IMR-90 (cell line): Measurements from ENCODE around the gene BBS1. TPM values are rescaled to one million over a fixed set of nuclear protein-coding genes. Genes with fewer than 3 reads are reported as not detected.

Experiments used
- ATAC-seq: fragments of 200-7000 bp; cut with Tn5 transposase; 2 replicates; pipeline ENCODE4 v1.9.1; 2020; ENCODE audit warnings: low read depth, mild to moderate bottlenecking, moderate library complexity
- BruUV-seq: library from RNA; stranded (reverse); fragments of 400-500 nt; replicated peaks from 2 replicates; lab custom pipeline; 2021; lab: Mats Ljungman, UMichigan
- CTCF ChIA-PET: fragments of 300-600 bp; formaldehyde crosslinking; extraction: SDS; loops from one replicate; lab custom pipeline; 2021; ENCODE audit warnings: antibody characterized with exemption; lab: Yijun Ruan, JAX
- POLR2A ChIA-PET: fragments of 300-600 bp; sonication (Branson Sonifier 250); formaldehyde crosslinking; loops from one replicate; lab custom pipeline; 2022; ENCODE audit warnings: antibody characterized with exemption; ENCODE audit not compliant: unreplicated experiment; lab: Charles Lee
- DNase-seq: peaks from one replicate; pipeline ENCODE4 v3.0.0; 2013
- H2AFZ ChIP-seq: replicated peaks from 2 replicates; pipeline ENCODE3; 2013; ENCODE audit warnings: low read length, mild to moderate bottlenecking; ENCODE audit not compliant: poor library complexity
- H2AK5ac ChIP-seq: 2 replicates; pipeline ENCODE4 v1.6.1; 2013; ENCODE audit warnings: low read depth, low read length, inconsistent platforms
- H2AK9ac ChIP-seq: replicated peaks from 2 replicates; pipeline ENCODE3; 2013; ENCODE audit warnings: mild to moderate bottlenecking, low read depth, low read length, moderate library complexity; ENCODE audit not compliant: poor library complexity
- H2BK120ac ChIP-seq: 2 replicates; pipeline ENCODE4 v1.6.1; 2013; ENCODE audit warnings: low read depth, low read length, inconsistent platforms
- H2BK15ac ChIP-seq: 3 replicates; pipeline ENCODE4 v1.6.1; 2013; ENCODE audit warnings: low read depth, low read length, inconsistent platforms
- H2BK20ac ChIP-seq: 2 replicates; pipeline ENCODE4 v1.6.1; 2013; ENCODE audit warnings: low read depth, mild to moderate bottlenecking, inconsistent platforms, low read length, moderate library complexity
- H2BK5ac ChIP-seq: 2 replicates; pipeline ENCODE4 v1.6.1; 2013; ENCODE audit warnings: mild to moderate bottlenecking, low read depth, low read length, inconsistent platforms; ENCODE audit not compliant: poor library complexity, severe bottlenecking
- H3K14ac ChIP-seq: replicated peaks from 2 replicates; pipeline ENCODE4 v1.6.1; 2013; ENCODE audit warnings: low read depth, low read length, inconsistent platforms
- H3K18ac ChIP-seq: 2 replicates; pipeline ENCODE4 v1.6.1; 2013; ENCODE audit warnings: low read depth, low read length, control low read depth
- H3K23ac ChIP-seq: 2 replicates; pipeline ENCODE4 v1.6.1; 2013; ENCODE audit warnings: low read depth, low read length, inconsistent platforms
- H3K27ac ChIP-seq: 2 replicates; pipeline ENCODE4 v1.5.1; 2013; ENCODE audit warnings: mild to moderate bottlenecking, control low read depth, low read length; ENCODE audit not compliant: insufficient read depth
- H3K27me3 ChIP-seq: 2 replicates; pipeline ENCODE4 v1.6.1; 2013; ENCODE audit warnings: low read length; ENCODE audit not compliant: control insufficient read depth, insufficient read depth
- H3K36me3 ChIP-seq: 2 replicates; pipeline ENCODE4 v1.6.1; 2013; ENCODE audit warnings: low read length, mixed read lengths; ENCODE audit not compliant: control insufficient read depth, insufficient read depth
- H3K4ac ChIP-seq: 2 replicates; pipeline ENCODE4 v1.6.1; 2013; ENCODE audit warnings: low read depth, low read length, inconsistent platforms
- H3K4me1 ChIP-seq: 2 replicates; pipeline ENCODE4 v1.6.1; 2013; ENCODE audit warnings: low read length, mixed read lengths; ENCODE audit not compliant: control insufficient read depth, insufficient read depth
- H3K4me2 ChIP-seq: 2 replicates; pipeline ENCODE4 v1.6.1; 2013; ENCODE audit warnings: low read depth, mild to moderate bottlenecking, control low read depth, low read length, moderate library complexity
- H3K4me3 ChIP-seq: 2 replicates; pipeline ENCODE4 v1.5.1; 2013; ENCODE audit warnings: low read depth, mild to moderate bottlenecking, control low read depth, low read length, moderate library complexity; ENCODE audit not compliant: insufficient read depth
- H3K56ac ChIP-seq: 2 replicates; pipeline ENCODE4 v1.6.1; 2013; ENCODE audit warnings: low read length, inconsistent platforms; ENCODE audit not compliant: insufficient read depth; ENCODE audit errors: extremely low read depth
- H3K79me1 ChIP-seq, 2 experiments: 2 replicates each; pipeline ENCODE4 v1.6.1; 2013; ENCODE audit warnings: low read length in 2 of 2, inconsistent platforms in 1 of 2, low read depth in 1 of 2
- H3K9ac ChIP-seq: 2 replicates; pipeline ENCODE4 v1.6.1; 2013; ENCODE audit warnings: low read depth, low read length, control low read depth
- H3K9me1 ChIP-seq: 2 replicates; pipeline ENCODE4 v1.6.1; 2013; ENCODE audit warnings: low read length, inconsistent platforms; ENCODE audit not compliant: insufficient read depth
- H3K9me3 ChIP-seq: 2 replicates; pipeline ENCODE4 v1.6.1; 2013; ENCODE audit warnings: low read length; ENCODE audit not compliant: control insufficient read depth, insufficient read depth
- H4K20me1 ChIP-seq: 2 replicates; pipeline ENCODE4 v1.6.1; 2013; ENCODE audit warnings: low read length, inconsistent platforms; ENCODE audit not compliant: insufficient read depth
- H4K5ac ChIP-seq: 2 replicates; pipeline ENCODE4 v1.6.1; 2013; ENCODE audit warnings: mild to moderate bottlenecking, low read depth, low read length, control low read depth
- H4K8ac ChIP-seq, 2 experiments: 2 replicates each; pipeline ENCODE4 v1.6.1; 2013; ENCODE audit warnings: low read depth in 2 of 2, low read length in 2 of 2, control low read depth in 1 of 2, inconsistent platforms in 1 of 2
- H4K91ac ChIP-seq: 2 replicates; pipeline ENCODE4 v1.6.1; 2013; ENCODE audit warnings: low read depth, low read length, inconsistent platforms; ENCODE audit not compliant: insufficient read depth
- BHLHE40 ChIP-seq: fragments of 150-350 bp; IDR thresholded peaks from 2 replicates; pipeline ENCODE4 v1.6.1; 2016; ENCODE audit warnings: mild to moderate bottlenecking, low read depth, low read length
- CHD1 ChIP-seq: IDR thresholded peaks from 2 replicates; pipeline ENCODE4 v1.6.1; 2012; ENCODE audit warnings: low read depth, low read length, improper control_type of control experiment
- CTCF ChIP-seq: conservative IDR thresholded peaks from 2 replicates; pipeline ENCODE4 v1.5.1; 2012; ENCODE audit warnings: mild to moderate bottlenecking, low read depth, low read length, improper control_type of control experiment
- ELK1 ChIP-seq: fragments of 150-350 bp; IDR thresholded peaks from 2 replicates; pipeline ENCODE4 v1.6.1; 2016; ENCODE audit warnings: low read depth, mild to moderate bottlenecking, low read length, moderate library complexity, borderline replicate concordance
- FOS ChIP-seq: fragments of 150-350 bp; IDR thresholded peaks from 2 replicates; pipeline ENCODE4 v1.6.1; 2016; ENCODE audit warnings: low read depth, low read length
- MXI1 ChIP-seq: IDR thresholded peaks from 2 replicates; pipeline ENCODE4 v1.6.1; 2012; ENCODE audit warnings: low read depth, mild to moderate bottlenecking, low read length, moderate library complexity, borderline replicate concordance
- POLR2A ChIP-seq: IDR thresholded peaks from 2 replicates; pipeline ENCODE4 v1.6.1; 2012; ENCODE audit warnings: mild to moderate bottlenecking, low read depth, low read length
- RAD21 ChIP-seq: IDR thresholded peaks from 2 replicates; pipeline ENCODE4 v1.6.1; 2012; ENCODE audit warnings: low read length, improper control_type of control experiment
- RFX5 ChIP-seq: IDR thresholded peaks from 2 replicates; pipeline ENCODE4 v1.8.0; 2012; ENCODE audit warnings: low read depth, mild to moderate bottlenecking, low read length, moderate library complexity
- USF2 ChIP-seq: fragments of 150-350 bp; IDR thresholded peaks from 2 replicates; pipeline ENCODE4 v1.6.1; 2017; ENCODE audit warnings: mild to moderate bottlenecking, antibody characterized with exemption, low read length, low read depth
- WGBS, 2 experiments: methylation state at CpG; one replicate each; pipeline versions ENCODE4 v1.1.5 to v1.1.7; 2013; ENCODE audit warnings: missing lambda C conversion rate in 2 of 2; ENCODE audit not compliant: insufficient read length in 1 of 2; ENCODE audit errors: extremely low coverage in 2 of 2; 5-methylcytosine and 5-hydroxymethylcytosine counted together
- dilution Hi-C: fragments of 300-500 bp; cut with HindIII; formaldehyde crosslinking; loops from one replicate; pipeline ENCODE4 v1.14.3; 2018; ENCODE audit warnings: low sequenced_read_pairs; ENCODE audit not compliant: unreplicated experiment
- in situ Hi-C: fragments of 300-500 bp; cut with MboI; formaldehyde crosslinking; loops from 3 replicates; pipeline ENCODE4 v1.14.3; 2019; ENCODE audit warnings: low sequenced_read_pairs, inconsistent platforms, mixed read lengths
- intact Hi-C: fragments of 100-400 bp; cut with micrococcal nuclease; formaldehyde crosslinking; loops from 2 replicates; pipeline ENCODE4 v1.10.0; 2022
- polyA plus RNA-seq, 3 experiments: library from polyadenylated mRNA; depleted of rRNA; stranded (reverse); fragments of >200 nt; gene quantifications; 2 replicates each; pipeline ENCODE4 v1.2.3, GENCODE V29; 2012; ENCODE audit warnings: low replicate concordance in 1 of 3
- total RNA-seq: library from RNA; depleted of rRNA; stranded (reverse); fragments of >200 nt; gene quantifications from 2 replicates; pipeline ENCODE4 v1.2.3, GENCODE V29; 2012

Gene BBS1
- total and polyA plus RNA-seq, 2 of the 4 experiments (the other 2 are of a cell fraction): 16.5 to 20.6 TPM

- H3K36me3 ChIP-seq: peaks cover 28% of the 10 kb centered on the region
- H3K4me3 ChIP-seq: no peak overlapping the region
- H4K8ac ChIP-seq: no peak overlapping the region
- no peak overlapping the region for H2AK9ac ChIP-seq
- dilution Hi-C loops: no loop called here
- CTCF ChIA-PET: no interaction called here
- DNase-seq: no peak
- H2BK20ac ChIP-seq: no peak overlapping the region
- no peak overlapping the region for H3K27ac ChIP-seq
- in situ Hi-C loops: no loop called here
- H3K4ac ChIP-seq: no peak overlapping the region
- no peak overlapping the region for H3K23ac ChIP-seq
- no peak overlapping the region for H3K56ac ChIP-seq
- no peaks in the 10 kb centered on the region for H3K27me3 ChIP-seq
- no TSS peak for BruUV-seq
- intact Hi-C loops: no loop called here
- H3K4me1 ChIP-seq: no peaks in the 10 kb centered on the region
- no peak for TF ChIP-seq CHD1
- TF ChIP-seq RAD21: no peak
- no peak for TF ChIP-seq BHLHE40
- TF ChIP-seq RFX5: no peak
- TF ChIP-seq POLR2A: no peak
- TF ChIP-seq USF2: no peak
- TF ChIP-seq CTCF: no peak
- TF ChIP-seq FOS: no peak
- TF ChIP-seq ELK1: no peak
- TF ChIP-seq MXI1: no peak
- no peak overlapping the region for H2BK120ac ChIP-seq
- POLR2A ChIA-PET: no interaction called here
- no peak overlapping the region for H4K5ac ChIP-seq
- H3K9me3 ChIP-seq: no peaks in the 10 kb centered on the region
- no peak overlapping the region for H2BK5ac ChIP-seq
- WGBS, 2 experiments: no CpG with 5 or more reads among the region's 10 CpGs
- 0 out of 2 replicates have a peak, but pooled peaks cover 3% of the 10 kb centered on the region for H3K9me1 ChIP-seq
- H3K14ac ChIP-seq: no peak overlapping the region
- H3K9ac ChIP-seq: no peak overlapping the region
- H2BK15ac ChIP-seq: no peak overlapping the region
- H2AFZ ChIP-seq: no peak overlapping the region
- ATAC-seq: no peak
- H4K91ac ChIP-seq: no peak overlapping the region
- no peaks in the 10 kb centered on the region for H3K79me1 ChIP-seq
- no peak overlapping the region for H3K4me2 ChIP-seq
- H3K18ac ChIP-seq: no peak overlapping the region
- H4K20me1 ChIP-seq: no peaks in the 10 kb centered on the region; the same call in 1 of the 2 replicates
- H2AK5ac ChIP-seq: no peak overlapping the region
Measured at GRCh38 chr11:66524304-66525040, 14.0 kb downstream of the BBS1 start.
